ENCODE results near the gene UCK1. TPM values are rescaled to one million over a fixed set of nuclear protein-coding genes. Genes with fewer than 3 reads are reported as not detected.

UCK1 gene
- total RNA-seq, 1 donor from 2014 or later = 28.6 TPM

DNA sequence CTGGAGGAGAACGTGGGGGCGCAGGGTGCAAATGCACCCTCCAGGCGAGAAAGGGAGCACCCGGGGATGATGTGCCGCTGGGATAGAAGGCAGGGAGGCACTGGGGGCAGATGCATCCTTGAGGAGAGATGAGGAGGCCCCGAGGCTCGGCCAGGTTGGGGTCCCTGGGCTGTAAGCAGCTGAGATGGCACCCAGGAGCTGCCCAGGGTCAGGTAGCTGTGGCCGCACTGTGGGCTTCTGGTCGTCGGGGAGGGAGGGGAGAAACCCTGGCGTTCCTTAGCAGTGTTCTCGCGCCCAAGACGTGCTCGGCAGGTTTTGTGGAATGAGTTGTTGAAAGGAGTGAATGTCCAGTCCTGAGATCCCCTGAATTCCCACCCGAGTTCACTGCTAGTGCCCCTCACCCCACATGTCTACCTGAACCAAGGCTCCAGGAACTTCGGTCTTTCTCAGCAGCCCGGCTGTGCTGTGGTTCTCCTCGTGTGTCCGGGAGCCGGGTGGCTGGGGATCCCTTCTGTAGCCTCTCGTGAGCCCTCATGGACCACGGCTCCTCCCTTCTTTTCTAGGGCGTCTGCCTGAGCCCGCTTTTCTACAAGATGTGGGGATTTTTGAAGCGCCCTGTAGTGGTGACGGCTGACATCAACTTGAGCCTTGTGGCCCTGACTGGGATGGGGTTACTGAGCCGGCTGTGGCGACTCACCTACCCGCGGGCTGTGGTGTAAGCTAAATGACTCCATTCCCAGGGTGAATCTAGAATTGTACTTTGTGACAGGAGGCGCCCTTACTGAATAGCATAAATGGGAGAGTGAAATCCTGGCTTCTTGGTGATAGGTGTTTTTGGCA lies 27.2 kb downstream of the UCK1 start:
- peak; percentile 1 for ATAC-seq
- intact Hi-C loops (cut with micrococcal nuclease) = no loop called here
- DNase-seq = no peak

DNA sequence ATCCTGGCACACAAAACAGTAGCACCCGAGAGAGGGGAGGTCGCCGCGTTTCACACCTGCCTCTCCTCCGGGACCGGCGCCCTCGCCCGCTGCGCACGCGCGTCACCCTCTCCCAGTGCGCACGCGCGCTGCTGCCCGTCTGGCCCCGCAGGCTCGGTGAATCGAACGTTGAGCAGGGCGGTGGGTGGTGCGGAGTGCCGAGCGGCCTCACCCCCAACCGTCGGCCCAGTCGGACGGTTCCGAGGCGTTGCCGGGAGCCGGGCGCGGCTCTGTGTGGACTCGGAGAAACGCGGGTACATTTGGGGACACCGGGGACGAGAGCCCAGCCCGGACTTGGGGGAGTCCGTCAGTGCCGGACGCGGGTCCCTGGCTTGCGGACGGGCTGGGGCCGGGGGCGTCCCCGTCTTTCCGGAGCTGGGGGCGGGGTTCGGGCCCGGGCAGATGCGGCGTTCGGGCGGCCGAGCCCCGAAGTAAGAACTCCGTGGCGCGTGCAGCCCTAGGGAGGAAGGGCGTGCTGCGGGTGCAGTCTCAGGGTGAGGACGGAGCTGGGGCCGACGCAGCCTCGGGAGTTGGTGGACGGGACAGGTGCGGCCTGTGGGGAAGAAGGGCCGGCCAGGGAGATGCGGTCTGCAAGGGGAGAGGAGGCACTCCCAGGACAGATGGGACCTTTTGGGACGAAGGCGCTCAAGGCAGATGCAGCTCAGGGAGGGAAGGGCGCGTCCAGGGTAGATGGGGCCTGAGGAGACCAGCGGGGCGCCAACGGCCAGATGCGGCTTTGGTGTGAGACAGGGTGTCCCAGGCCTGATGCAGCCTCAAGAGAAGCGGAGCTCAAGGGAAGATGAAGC lies 28.1 kb downstream of the UCK1 start, which contains the start of gene POMT1:
Gene POMT1 (plus strand): TSS at position 138 of the 845 bp plus-strand sequence. CDS start 1,301 bp downstream, outside the sequence.
- ATAC-seq = peak; percentile 96
- intact Hi-C loops (cut with micrococcal nuclease) = no loop called here
- peak; percentile 94 for DNase-seq

DNA sequence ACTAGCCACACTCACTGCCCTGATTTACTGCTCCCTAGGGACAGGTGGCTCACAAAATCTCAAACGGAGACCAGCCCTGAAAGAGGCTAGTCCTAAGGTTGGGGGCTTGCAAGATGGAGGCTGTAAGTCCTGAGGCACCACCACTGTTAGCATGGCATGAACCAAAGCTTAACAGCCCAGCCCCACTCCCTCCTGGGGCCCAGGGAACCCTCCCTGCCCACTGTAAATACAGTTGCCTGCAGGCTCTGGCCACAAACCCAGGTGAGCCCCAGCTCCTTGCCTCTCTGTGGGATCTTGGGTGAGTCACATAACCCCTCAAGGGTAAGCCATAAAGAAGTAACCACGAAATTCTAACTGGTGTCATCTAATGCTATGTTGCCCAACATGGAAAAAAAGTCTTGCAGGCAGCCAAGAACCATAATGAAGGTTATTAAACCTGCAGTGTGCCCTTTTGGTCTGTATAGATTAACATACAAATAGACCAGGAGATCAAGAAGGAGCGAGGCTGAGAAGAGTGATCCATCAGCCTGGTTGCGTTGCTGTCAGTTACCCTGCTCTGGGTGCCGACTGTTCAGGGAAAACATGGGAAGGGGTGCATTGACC lies 30.0 kb downstream of the UCK1 start:
- DNase-seq = no peak
- intact Hi-C loops (cut with micrococcal nuclease) = no loop called here
- ATAC-seq = no peak

DNA sequence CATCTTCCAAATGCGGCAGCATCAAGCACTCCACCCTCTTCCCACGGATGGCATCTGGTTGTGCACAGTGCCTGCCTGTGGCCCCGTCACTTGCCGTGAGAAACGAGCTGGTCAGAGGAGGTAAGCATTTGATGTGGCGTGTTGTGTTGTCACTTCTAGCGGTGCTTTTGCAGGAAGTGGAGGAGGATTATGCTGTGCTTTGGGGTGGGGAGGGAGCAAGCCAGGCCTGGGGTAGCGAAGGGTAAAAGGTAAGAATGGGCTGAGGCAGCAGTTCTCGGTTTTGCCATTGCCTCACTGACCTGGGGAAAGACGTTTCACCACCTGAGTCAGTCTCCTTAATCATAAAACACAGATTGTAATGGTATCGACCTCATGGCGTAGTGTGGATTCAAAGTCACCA lies 30.7 kb downstream of the UCK1 start:
- intact Hi-C loops (cut with micrococcal nuclease) = no loop called here
- no peak for ATAC-seq
- no peak for DNase-seq

DNA sequence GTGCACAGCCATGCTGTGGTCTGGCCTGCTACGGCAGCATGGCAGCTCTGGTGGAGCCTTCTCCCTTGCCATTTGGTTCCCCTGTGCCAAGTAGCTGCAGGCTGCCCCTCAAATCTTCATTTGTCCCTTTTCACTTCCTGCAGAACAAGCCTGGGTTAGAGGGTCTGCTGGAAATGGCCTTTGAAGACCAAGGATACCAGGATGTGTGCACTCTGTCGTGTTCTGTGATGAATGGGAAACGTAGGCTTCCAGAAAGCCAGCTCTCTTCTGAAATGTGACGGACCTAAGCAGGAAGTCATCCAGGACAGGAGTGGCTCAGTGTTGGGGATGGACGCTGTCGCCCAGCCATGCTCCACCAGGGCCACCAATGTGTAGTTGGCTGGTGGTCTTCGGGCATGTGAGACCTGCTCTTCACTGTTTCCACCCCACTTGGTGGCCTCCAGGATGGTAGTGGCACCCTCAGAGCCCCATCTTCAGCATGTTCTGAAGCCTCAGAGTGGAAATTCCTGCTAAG lies 31.8 kb downstream of the UCK1 start:
- intact Hi-C loops (cut with micrococcal nuclease) = no loop called here
- no peak for DNase-seq
- ATAC-seq = no peak

DNA sequence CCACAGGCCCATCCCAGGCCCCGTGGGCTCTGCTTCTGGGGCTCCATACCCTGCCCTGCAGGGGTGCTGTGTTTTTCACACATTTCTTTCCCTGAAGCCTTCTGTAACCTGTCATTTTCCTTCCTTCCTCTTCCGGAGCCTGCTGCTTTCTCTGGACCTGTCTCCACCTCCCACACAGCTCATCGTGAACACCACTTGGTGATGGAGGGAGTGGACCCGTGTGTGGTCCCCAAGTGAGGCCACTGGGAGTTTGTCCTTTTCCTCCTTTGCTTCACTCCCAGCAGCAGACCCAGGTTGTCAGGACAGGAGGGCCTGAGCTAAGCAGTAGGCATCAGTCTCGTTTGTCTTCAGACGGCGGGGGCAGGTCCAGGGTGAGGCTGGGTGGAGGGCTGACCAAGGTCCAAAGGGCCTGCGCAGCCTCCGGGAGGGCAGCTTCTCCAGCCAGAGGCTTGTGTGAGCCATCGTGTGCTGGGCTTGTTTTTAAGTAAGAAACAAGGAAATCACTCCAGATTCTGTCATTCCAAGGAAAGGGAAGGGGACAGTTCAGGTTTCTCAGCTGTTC lies 34.1 kb downstream of the UCK1 start:
- ATAC-seq (no peak), DNase-seq (no peak)
- intact Hi-C loops (cut with micrococcal nuclease) = no loop called here

DNA sequence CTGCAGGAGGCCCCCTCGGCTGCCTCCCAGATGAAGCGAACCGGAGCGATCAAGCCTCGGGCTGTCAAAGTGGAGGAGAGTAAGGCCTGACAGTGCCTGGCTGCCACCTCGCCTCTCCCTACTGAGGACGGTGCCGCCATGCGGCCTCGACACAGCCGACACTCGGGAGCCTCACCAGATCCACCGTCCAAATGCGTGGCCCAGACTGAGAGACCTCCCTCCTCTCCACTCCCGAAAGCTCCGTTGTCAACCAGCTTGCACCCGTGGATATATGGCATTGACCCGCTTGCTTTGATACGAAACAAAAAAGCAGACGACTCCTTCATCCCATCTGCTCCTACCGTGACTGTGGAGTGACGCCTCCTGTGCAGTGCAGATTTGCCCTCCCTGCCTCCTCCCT lies 35.3 kb downstream of the UCK1 start:
- ATAC-seq = no peak
- DNase-seq = no peak
- intact Hi-C loops (cut with micrococcal nuclease) = no loop called here

DNA sequence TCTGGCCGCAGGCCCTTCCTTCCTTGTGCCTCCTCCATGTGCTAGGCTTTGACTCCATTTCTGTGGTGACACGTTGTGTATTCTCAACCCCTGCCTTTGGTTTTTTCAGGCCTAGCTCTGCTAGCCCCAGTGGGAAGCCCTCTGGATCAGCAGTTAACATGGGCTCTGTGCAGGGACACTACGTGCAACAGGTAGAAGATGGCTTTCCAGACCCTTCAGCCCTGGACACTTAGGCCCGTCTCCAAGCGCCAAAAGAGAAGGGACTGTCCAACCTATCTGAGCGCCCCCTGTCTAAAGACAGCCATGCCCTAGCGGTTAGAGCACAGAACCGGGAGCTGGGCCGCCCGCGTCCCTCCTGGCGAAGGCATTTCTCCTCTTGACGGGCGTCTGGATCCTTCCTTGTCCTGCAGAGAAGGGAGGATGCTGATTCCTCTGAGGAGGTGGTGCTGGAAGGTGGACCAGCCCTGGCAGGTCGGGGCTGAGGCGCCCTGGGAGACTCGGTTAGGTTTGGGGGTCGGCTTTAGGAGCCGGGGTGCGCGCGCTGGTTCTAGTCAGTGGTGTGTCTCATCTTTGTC lies 36.7 kb downstream of the UCK1 start:
- intact Hi-C loops (cut with micrococcal nuclease) = no loop called here
- DNase-seq (no peak), ATAC-seq (no peak)

DNA sequence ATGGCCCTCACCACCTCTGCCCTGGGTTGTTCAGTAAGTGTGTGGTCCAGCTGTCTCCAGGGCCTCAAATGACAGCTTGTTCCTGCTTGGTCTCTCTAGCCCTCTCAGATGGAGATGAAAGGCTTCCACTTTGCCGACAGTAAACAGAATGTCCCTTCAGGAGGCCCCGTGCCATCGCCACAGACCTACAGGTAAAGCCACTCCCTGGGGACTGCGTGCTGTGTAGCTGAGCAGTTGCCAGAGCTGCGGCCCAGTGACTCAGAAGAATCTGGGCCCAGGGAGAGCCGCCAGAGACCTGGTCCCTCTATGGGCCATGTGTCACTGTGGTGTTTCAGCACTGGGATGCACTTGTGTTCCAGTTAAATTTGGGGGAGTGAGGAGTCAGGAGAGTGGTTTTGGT lies 39.0 kb downstream of the UCK1 start:
- intact Hi-C loops (cut with micrococcal nuclease) = no loop called here
- ATAC-seq = no peak
- no peak for DNase-seq

DNA sequence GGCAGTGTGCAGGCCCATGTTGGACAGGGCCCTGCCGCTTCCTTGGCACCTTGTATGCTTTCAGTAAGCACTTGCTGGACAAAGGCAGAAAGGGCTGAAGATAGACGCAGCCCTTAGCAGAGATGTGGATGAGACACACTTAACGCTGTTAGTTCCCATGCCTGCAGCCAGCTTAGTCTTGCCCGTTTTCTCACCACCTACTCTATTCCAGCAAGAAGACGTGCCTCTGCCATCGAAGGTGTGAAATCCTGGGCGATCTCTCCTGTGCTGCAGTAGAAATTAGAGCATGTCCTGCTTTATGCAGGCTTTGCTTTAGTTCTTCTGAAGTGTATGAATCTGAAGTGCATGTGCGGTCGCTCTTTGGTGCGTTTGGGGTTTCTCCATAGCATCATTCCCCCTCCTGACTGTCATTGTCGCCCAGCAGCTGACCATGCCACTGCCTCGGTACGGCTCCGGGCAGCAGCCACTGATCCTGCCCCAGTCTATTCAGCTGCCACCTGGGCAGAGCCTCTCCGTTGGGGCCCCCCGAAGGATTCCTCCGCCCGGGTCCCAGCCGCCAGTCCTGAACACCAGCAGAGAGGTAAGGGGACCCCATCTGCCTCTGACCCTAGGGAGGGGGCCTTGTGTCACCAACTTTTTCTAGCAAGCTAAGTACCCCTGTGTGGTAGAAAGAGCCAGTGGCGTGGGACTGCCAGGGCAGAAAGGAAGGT lies 39.9 kb downstream of the UCK1 start:
- intact Hi-C loops (cut with micrococcal nuclease) = no loop called here
- DNase-seq (no peak), ATAC-seq (no peak)

DNA sequence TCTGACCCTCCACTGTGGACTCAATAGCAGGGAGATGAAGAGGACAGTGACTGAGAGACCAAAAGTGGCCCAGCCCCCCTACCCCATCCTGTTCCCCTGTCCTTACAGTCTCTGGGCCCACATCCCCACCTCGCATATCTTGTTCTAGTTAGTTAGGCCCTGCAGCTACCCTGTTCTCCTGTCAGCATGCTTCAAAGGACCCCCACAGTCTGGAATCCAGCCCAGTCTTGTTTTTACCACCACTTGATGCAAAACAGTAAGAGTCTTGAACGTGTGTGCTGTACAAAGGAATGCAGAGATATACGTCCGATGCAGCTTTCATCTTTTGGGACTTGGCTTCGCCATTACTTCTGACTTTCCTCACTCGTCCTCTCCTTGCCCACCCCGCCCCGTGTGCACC lies 40.5 kb downstream of the UCK1 start:
- intact Hi-C loops (cut with micrococcal nuclease) = no loop called here
- no peak for DNase-seq
- ATAC-seq = no peak

DNA sequence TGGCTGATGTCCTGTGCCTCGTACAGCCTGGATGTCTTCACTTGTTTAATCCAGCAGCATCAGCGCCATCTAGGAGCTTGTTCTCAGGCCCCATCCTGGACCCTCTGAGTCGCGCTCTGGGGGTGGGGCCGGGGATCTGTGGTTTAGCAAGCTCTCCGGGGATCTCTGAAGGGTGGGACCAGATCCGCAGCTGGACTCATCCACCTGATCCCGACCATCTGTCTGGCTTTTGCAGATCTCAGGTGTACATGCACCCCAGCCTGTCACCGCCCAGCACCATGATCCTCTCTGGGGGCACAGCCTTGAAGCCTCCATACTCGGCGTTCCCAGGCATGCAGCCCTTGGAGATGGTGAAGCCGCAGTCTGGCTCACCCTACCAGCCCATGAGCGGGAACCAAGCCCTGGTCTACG lies 43.4 kb downstream of the UCK1 start:
- ATAC-seq = no peak
- intact Hi-C loops (cut with micrococcal nuclease) = no loop called here
- no peak for DNase-seq

DNA sequence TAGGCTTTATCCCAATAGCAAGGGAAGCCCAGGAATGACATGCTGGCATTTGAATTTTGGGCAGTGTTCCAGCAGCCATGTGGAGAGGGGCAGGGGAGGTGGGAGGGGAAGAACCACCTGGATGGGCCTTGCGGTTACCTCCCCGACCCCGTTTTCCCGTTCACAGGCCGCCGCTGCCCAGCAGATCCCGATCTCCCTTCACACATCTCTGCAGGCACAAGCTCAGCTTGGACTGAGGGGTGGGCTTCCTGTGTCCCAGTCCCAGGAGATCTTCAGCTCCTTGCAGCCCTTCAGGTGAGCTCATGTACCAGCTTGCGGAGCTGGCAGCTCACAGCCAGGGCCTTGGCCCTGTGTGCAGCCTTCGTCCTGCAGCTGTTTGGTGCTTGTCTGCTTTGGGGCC lies 44.1 kb downstream of the UCK1 start:
- DNase-seq (no peak), ATAC-seq (no peak)
- intact Hi-C loops (cut with micrococcal nuclease) = no loop called here

DNA sequence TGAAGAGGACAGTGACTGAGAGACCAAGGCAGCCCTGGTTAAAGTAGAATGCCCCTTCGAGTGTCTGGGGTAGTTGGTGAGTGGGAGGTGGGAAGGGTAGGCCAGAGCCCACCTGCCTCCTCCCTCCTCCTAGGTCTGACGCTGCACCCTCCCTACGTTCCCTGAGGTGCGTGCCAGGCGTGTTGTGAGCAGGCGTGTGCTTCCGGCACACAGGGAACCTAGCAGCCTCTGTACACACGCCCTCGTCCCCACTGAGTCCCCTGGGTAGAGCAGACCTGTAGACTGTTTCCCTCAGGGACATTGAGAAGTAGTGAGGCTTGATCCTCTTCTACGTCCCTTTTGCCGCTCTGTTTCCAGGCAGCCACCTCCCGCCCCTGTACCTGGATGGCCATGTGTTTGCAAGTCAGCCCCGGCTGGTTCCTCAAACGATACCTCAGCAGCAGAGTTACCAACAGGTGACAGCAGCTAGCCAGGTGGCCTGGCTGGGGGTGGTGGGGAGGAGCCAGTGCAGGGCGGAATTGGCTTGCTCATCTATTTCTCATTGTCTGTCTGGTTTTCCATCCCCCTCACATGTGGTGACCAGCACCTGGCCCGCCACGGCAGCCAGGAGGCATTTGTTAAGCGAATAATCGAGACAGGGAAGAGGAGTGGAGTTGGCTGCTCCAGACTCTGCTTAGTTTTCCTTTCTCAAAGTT lies 45.2 kb downstream of the UCK1 start:
- DNase-seq (no peak), ATAC-seq (no peak)
- intact Hi-C loops (cut with micrococcal nuclease) = no loop called here

DNA sequence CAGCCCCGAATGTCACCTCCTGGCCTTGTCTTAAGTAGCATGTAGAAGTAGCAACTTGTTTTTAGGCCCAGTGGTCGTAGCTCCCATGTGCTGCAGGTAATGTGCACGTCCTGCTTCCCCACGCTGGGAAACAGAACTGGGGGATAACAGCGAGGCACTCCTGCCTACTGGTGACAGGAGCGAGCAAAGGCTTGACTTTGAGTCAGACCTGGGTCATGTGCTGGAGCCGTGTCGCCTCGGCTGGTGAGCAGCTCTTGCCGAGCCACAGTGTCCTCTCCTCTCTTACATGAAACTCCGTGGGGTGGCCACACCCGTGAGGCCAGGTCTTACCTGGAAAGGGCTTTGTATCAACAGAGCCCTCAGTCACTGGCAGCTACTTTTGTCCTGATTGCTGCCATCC lies 45.9 kb downstream of the UCK1 start:
- no peak for ATAC-seq
- DNase-seq = no peak
- intact Hi-C loops (cut with micrococcal nuclease) = no loop called here

DNA sequence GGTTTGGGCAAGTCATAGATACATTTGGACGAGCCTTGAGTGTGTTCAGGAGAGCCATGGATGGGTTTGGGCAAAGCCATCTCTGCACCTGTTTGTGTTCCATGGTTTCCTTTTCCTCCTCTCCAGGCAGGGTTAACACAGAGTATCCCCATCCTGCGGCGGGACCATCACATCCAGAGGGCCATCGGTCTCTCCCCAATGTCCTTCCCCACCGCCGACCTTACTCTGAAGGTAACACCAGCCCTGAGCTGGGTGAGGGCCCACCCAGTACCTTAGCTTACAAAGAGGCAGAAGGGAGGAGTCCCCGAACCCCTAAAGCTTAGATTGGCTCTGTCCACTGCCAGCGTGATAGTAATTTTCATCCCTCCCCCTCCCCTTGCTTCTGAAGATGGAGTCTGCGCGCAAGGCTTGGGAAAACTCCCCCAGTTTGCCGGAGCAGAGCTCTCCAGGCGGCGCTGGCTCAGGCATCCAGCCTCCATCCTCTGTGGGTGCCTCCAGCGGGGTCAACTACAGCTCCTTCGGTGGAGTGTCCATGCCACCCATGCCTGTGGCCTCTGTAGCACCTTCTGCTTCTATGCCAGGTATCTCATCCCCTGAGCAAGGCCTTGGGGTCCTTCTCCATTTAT lies 46.4 kb downstream of the UCK1 start:
- ATAC-seq = no peak
- DNase-seq = no peak
- intact Hi-C loops (cut with micrococcal nuclease) = no loop called here

DNA sequence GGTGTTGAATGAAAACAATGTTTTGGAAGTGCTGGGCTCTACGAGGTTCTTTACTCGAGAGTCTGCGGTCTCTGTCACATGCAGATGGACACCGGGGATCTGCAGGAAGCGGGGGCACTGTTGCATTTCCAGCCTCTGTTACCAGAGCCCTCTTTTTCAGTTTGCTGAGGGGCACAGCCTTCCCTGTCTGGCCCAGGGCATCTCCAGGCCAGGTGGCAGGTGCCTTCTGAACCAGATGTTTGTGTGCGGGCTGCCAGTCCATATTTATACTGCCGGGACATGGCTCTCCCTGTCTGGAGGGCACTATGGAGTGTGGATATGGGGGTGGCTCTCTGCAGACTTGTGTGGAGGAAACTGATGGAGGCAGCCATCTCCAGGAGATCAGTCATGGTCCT lies 47.0 kb downstream of the UCK1 start:
- intact Hi-C loops (cut with micrococcal nuclease) = no loop called here
- ATAC-seq (no peak), DNase-seq (no peak)

All from left ventricle myocardium superior (tissue), 1 donor.